ENCODE data around the gene TTLL12. TPM values are rescaled to one million over a fixed set of nuclear protein-coding genes. Genes with fewer than 3 reads are reported as not detected.

Gene TTLL12
- total RNA-seq, 1 experiment from 2014 or later = 100 TPM

GRCh38 chr22:43176090-43176489 lies 10.8 kb downstream of the TTLL12 start:
- Histone ChIP-seq H3K4me3 (replicated peaks in 1 of 2; ENCODE audit: low read depth in 1 of 2, low read length in 2 of 2) (no peak overlapping the region), H3K4me2 (ENCODE audit: low read length) (no peak overlapping the region), H3K27me3 (ENCODE audit: insufficient read depth, low read length) (no peaks in the 10 kb centered on the region), H3K36me3 (ENCODE audit: control insufficient read depth in 1 of 2, insufficient read depth in 2 of 2, low read length in 2 of 2) (peaks cover 28 to 71% of the 10 kb centered on the region in 2 experiments), H3K4me1 (ENCODE audit: control insufficient read depth in 1 of 2, insufficient read depth in 2 of 2, low read length in 2 of 2) (no peaks in the 10 kb centered on the region), H3K9me2 (ENCODE audit: insufficient read depth) (no peaks in the 10 kb centered on the region), H2AFZ (ENCODE audit: low read depth, low read length, poor library complexity, severe bottlenecking) (no peak overlapping the region), H3K27ac (ENCODE audit: low read depth, low read length) (no peak overlapping the region), H4K20me1 (ENCODE audit: insufficient read depth) (no peaks in the 10 kb centered on the region), H3K9me3 (ENCODE audit: control insufficient read depth in 1 of 2, insufficient read depth in 1 of 2, low read depth in 1 of 2, low read length in 2 of 2) (no peaks in the 10 kb centered on the region), H3K9ac (ENCODE audit: low read length) (no peak overlapping the region), H3K79me2 (ENCODE audit: insufficient read depth, low read length) (0 out of 2 replicates have a peak, but pooled peaks cover 3% of the 10 kb centered on the region)
- CTCF ChIA-PET = no interaction called here
- no TSS peak for BruUV-seq (replicated peaks)
- POLR2A ChIA-PET = no interaction called here
- ATAC-seq (no peak), DNase-seq (ENCODE audit: low read depth, low spot score) (no peak)
- RAD21 ChIA-PET (ENCODE audit: low non-redundant PET in 1 of 2, low total read pairs in 2 of 2, uncharacterized antibody in 2 of 2, unreplicated experiment in 2 of 2) = no interaction called here
- intact Hi-C loops (cut with micrococcal nuclease) = no loop called here
- TF ChIP-seq JUND (IDR thresholded peaks at IDR 0.05) = no peak
- no peak for TF ChIP-seq RAD21 (IDR thresholded peaks at IDR 0.05; ENCODE audit: low read depth)
- no peak for TF ChIP-seq REST (IDR thresholded peaks at IDR 0.05; ENCODE audit: low read depth)

GRCh38 chr22:43174941-43175531 lies 11.9 kb downstream of the TTLL12 start:
- CTCF ChIA-PET = no interaction called here
- Histone ChIP-seq H3K27me3 (ENCODE audit: insufficient read depth, low read length) (no peaks in the 10 kb centered on the region), H3K9me2 (ENCODE audit: insufficient read depth) (no peaks in the 10 kb centered on the region), H3K27ac (ENCODE audit: low read depth, low read length) (no peak overlapping the region), H3K4me3 (replicated peaks in 1 of 2; ENCODE audit: low read depth in 1 of 2, low read length in 2 of 2) (no peak overlapping the region), H3K9ac (ENCODE audit: low read length) (no peak overlapping the region), H3K9me3 (ENCODE audit: control insufficient read depth in 1 of 2, insufficient read depth in 1 of 2, low read depth in 1 of 2, low read length in 2 of 2) (no peaks in the 10 kb centered on the region), H3K4me2 (ENCODE audit: low read length) (no peak overlapping the region), H4K20me1 (ENCODE audit: insufficient read depth) (no peaks in the 10 kb centered on the region), H3K79me2 (ENCODE audit: insufficient read depth, low read length) (no peaks in the 10 kb centered on the region), H2AFZ (ENCODE audit: low read depth, low read length, poor library complexity, severe bottlenecking) (no peak overlapping the region), H3K4me1 (ENCODE audit: control insufficient read depth in 1 of 2, insufficient read depth in 2 of 2, low read length in 2 of 2) (no peaks in the 10 kb centered on the region), H3K36me3 (ENCODE audit: control insufficient read depth in 1 of 2, insufficient read depth in 2 of 2, low read length in 2 of 2) (peaks cover 24 to 67% of the 10 kb centered on the region in 2 experiments)
- intact Hi-C loops (cut with micrococcal nuclease) = no loop called here
- POLR2A ChIA-PET = no interaction called here
- no peak for ATAC-seq
- no TSS peak for BruUV-seq (replicated peaks)
- RAD21 ChIA-PET (ENCODE audit: low non-redundant PET in 1 of 2, low total read pairs in 2 of 2, uncharacterized antibody in 2 of 2, unreplicated experiment in 2 of 2) = no interaction called here
- DNase-seq (ENCODE audit: low read depth, low spot score) = no peak
- no peak for TF ChIP-seq TCF7L2 (IDR thresholded peaks at IDR 0.05; ENCODE audit: borderline replicate concordance, extremely low read depth, insufficient read depth, insufficient read length)
- no peak for TF ChIP-seq SRF (IDR thresholded peaks at IDR 0.05; ENCODE audit: low read depth)
- no peak for TF ChIP-seq SP1 (IDR thresholded peaks at IDR 0.05; ENCODE audit: low read depth)
- no peak for TF ChIP-seq CTCF (IDR thresholded peaks at IDR 0.05 in 2 of 3, conservative IDR thresholded peaks at IDR 0.05 in 1 of 3; ENCODE audit: borderline replicate concordance in 1 of 3, insufficient read depth in 1 of 3, low read depth in 2 of 3, low read length in 2 of 3)
- no peak for TF ChIP-seq POLR2AphosphoS5 (IDR thresholded peaks at IDR 0.05; ENCODE audit: low read depth, low read length)
- no peak for TF ChIP-seq JUND (IDR thresholded peaks at IDR 0.05)
- TF ChIP-seq REST (IDR thresholded peaks at IDR 0.05; ENCODE audit: low read depth) = no peak
- no peak for TF ChIP-seq POLR2A (IDR thresholded peaks at IDR 0.05; ENCODE audit: borderline replicate concordance, extremely low read depth, insufficient read depth, insufficient read length)
- no peak for TF ChIP-seq ZFX (IDR thresholded peaks at IDR 0.05)

Measured in HCT116 (cell line).